Fibroblast of upper back skin (primary cell): ENCODE measurements around the gene FRMD5.
"Not testable (repeated sequence)": the region's sequence is repeated elsewhere in the genome, so short reads cannot be mapped to it uniquely, and the experiment has no call there.

Experiments used
- DNase-seq: peaks from one replicate; pipeline ENCODE4 v3.0.0-alpha.2; 2013

FRMD5 gene

GRCh38 chr15:44195151-44195740 lies at the start of gene FRMD5:
Gene FRMD5 (minus strand): TSS chr15:44195271.
- peak; percentile 93 for DNase-seq

DNA sequence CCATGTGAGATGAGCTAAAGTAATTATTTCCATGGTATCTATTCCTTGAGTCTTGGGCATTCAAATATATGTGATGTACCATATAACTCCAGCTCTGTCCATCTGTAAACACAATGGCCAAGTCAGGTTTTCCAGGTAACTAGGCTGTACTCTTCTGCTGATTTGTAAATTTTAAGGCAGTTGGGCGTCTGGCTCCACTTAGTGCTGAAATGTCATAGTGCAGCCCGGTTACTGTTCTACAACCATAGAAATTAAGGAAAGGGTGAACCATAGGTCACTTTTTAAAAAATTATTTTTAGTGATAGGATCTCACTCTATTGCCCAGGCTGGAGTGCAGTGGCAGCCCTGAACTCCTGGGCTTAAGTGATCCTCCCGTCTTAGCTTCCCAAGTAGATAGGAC lies 48.8 kb upstream of the FRMD5 start:
- DNase-seq = no peak

- DNase-seq = no peak
These were observed 48.1 kb upstream of the FRMD5 start for GRCh38 chr15:44243141-44243540.

DNA sequence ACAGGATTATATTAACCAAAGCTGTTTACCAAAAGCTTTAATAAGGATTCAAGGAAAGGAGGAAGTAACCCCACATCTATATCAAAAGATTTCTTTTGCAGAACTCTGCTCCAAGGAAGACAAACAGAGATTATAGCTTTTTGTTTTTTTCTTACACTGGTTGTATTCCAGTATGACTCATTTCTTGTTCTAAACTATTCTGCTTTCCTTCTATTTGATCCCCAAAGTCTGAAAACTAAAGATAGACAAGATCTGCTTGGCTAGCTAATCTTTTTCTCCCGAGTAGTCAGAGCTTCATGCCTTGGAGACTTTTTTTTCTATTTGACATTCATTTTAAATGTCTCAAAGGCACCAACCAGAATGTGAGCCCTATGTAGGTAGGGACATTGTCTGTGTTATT lies 36.8 kb upstream of the FRMD5 start:
- DNase-seq = no peak

GRCh38 chr15:44229301-44229700 lies 34.2 kb upstream of the FRMD5 start:
- not testable (repeated sequence) for DNase-seq

- DNase-seq = no peak
These were observed 32.5 kb upstream of the FRMD5 start for GRCh38 chr15:44227584-44227983.

DNA sequence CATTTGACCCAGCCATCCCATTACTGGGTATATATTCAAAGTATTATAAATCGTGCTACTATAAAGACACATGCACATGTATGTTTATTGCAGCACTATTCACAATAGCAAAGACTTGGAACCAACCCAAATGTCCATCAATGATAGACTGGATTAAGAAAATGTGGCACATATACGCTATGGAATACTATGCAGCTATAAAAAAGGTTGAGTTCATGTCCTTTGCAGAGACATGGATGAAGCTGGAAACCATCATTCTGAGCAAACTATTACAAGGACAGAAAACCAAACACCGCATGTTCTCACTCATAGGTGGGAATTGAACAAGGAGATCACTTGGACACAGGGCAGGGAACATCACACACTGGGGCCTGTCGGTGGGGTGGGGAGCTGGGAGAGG lies 31.9 kb upstream of the FRMD5 start:
- not testable (repeated sequence) for DNase-seq

DNA sequence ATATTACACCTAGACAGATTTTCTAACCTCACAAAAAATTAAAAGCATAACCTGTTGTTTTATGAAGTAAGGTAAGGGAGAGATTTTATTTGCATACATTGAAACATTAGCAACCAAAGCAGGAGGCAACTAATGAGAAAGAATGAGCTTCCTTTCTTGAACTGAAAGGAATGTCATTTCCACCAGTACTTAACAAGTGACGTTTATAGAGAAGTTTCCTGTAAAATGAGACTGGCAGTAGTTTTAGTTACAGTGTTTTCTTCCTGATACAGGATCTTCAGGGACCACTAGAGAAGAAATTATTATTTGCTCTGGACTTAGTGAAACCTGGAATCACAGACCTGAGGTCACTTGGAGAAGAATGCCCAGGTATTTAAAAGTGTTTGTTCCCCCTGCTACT lies 27.4 kb upstream of the FRMD5 start:
- DNase-seq = no peak

DNA sequence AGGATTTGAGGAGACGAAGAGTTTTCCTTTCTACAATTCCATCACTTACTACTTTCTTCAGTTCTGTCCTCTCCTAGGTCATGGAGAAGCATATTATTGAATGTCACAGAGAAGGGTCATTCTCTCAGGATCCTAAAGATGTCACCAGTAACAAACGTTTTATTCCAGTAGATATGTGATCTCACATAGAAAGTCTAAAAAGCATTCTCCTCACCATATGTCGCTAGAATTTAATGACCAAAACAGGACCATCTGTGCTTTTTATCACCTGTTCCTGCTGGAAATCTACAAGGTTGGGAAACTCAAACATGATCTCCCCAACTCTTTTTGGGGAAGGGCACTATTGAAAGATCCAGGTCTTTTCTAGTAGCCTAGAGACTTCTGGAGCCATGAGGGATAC lies 24.0 kb upstream of the FRMD5 start:
- no peak for DNase-seq

- DNase-seq = no peak
These were observed 21.9 kb upstream of the FRMD5 start for GRCh38 chr15:44216958-44217357.

- peak; percentile 96 for DNase-seq
These were observed 20.5 kb upstream of the FRMD5 start for GRCh38 chr15:44215594-44215993.

- no peak for DNase-seq
These were observed 13.9 kb upstream of the FRMD5 start for GRCh38 chr15:44208956-44209355.

DNA sequence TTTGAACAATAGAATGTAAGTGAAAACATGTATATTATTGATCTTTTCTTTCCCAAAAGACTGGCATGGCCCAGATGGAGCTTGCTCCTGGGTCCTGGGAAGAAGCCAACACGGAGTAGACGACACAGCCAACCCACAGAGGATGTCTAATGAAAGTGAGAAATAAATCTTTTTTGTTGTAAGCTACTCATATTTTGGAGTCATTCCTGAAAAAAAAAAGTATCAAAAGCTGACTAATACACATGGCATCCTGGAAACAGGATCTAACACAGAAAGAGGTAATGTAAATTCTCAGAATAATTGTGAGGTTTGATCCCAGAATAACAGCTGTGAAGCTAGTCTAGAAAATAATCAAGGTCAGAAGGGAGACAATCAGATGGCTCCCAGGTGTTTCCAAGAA lies 12.6 kb upstream of the FRMD5 start:
- peak; percentile 93 for DNase-seq

GRCh38 chr15:44199393-44199792 lies 4.3 kb upstream of the FRMD5 start:
- DNase-seq = no peak

GRCh38 chr15:44194323-44195150 lies 534 bp downstream of the FRMD5 start:
- DNase-seq = peak; percentile 59

DNA sequence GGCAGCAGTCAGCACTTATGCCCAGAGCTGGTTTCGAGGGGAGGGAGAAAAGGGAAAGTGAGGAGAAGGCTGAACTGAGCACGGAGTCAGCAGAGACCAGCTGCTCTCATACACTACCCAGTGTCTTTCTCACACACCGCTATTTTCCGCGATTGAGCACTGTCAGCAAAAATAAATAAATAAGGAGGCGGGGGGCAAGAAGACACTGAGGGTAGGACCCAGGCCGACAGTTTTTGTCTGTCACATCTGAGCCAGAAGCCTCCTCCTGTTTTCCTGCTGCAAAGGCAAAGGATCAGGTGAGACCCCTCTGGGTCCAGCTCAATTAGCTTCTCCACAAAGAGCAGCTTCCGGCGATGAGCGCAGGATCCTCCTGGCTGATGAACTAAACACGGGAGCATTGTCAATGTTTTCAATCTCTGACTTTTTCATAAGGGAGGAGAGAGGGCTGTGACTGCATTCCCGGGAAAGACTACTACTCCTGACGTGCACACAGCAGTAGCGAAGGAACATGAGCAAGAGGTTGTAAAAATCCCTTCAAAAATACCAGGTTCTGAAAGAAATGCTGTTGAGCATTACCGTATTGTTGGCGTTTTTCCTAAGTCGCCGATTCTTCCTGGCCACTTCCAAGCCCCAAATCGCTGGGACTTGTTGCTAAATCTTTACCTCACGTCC lies 1.3 kb downstream of the FRMD5 start:
- DNase-seq = peak; percentile 11

DNA sequence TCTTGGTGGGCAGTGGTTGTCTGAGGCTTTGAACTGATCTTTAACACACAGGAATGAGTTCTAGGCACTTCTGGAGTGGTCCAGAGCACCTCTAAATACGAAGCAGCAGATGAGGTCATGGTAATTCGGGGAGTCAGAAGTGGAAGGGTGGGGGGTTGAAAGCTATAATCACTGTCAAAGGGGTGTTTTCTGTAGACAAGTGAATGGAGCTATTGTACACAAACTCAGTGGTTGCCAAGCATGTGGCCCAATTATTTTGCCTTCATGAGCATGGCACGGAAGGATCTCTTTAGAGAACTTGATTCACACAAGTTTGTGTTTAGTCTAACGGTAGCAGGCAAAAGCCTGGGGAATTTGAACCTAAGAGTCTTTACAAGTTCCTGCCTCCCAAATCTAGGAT lies 6.3 kb downstream of the FRMD5 start:
- no peak for DNase-seq

DNA sequence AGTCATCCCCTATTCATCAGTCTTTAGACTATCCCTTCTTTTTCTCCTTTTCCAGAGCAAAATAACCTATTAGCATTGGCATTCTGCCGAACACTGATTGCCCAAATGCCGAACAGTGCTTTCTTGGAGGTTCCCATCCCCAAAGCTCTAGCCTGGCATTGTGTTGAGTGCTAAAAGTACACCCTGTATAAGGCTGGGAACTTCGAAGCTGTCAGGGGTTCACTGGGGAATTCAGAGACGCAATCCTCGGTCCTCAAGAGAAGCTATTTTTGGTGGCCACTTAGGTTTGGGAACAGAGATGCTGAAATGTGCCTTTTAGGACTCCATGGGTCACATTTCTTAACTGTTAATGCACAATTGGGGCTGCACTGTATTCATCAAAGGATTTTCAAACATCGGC lies 8.4 kb downstream of the FRMD5 start:
- DNase-seq = no peak

- no peak for DNase-seq
These were observed 11.7 kb downstream of the FRMD5 start for GRCh38 chr15:44183363-44183762.

GRCh38 chr15:44181410-44181809 lies 13.7 kb downstream of the FRMD5 start:
- DNase-seq = no peak

GRCh38 chr15:44177139-44177538 lies 17.9 kb downstream of the FRMD5 start:
- no peak for DNase-seq

DNA sequence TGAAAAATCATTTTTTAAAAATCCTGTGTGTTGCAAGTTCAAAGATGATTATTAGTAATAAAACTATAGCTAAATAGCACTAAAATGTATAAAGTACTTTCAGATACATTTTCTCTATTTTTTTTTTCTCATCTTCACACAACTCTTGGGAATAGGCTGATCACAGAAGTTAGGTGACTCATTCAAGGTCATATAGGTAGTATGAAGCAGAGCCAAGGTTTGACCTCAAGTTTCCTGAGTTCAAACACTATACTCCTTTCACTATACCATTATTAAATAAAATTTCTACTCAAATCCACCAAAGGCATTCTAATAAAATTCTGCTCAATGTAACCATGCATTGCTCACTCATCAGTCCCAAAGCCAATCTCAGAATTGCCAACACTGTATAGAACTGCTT lies 21.3 kb downstream of the FRMD5 start:
- no peak for DNase-seq

DNA sequence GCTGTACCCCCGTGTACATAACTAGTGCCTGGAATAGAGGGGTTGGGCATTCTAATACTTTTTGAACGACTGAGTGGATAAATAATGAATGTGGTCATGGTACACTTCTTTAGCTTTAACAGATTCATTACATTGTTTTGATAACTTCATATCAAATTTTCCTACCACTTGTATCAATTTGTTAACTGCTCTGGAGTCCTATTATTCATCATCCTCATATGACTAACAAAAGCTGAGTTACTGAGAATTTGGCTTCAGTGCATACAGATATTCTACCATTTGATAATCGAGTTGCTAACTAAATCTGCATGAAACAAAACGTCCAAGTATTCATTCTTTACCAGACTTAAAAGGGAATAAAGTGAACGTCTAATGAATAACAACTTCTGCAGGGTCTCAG lies 31.7 kb downstream of the FRMD5 start:
- peak; percentile 9 for DNase-seq

- DNase-seq = no peak
These were observed 34.3 kb downstream of the FRMD5 start for GRCh38 chr15:44160796-44161195.
